ENCODE measurements around the gene CAMK4.
"Not testable (repeated sequence)": the region's sequence is repeated elsewhere in the genome, so short reads cannot be mapped to it uniquely, and the experiment has no call there.

CAMK4 gene

DNA sequence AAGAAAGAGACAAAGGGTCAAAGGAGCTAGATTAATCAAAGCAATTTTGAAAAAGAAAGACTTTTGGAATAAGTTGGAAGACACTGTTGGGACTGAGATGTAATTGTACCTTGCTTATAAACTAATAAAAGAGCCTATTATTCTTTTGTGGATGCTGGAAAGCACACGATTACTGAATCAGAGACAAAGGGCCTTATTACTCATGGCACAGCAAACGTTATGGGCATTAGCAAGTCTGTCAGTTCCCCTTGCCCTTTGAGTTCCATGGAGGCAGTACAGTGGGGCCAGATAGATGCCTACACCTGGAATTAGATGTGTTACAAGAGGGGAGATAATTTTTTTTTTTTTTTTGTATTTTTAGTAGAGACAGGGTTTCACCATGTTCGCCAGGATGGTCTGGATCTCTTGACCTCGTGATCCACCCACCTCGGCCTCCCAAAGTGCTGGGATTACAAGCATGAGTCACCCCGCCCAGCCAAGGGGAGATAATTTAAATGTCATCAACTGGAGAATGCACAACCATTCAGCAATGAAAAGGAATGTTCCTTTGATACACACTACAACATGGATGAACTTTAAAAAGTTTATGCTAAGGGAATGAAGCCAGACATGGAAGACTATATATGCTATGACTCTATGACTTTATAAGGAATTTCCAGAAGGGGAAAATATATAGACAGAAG lies 159.2 kb downstream of the CAMK4 start:
- DNase-seq (ENCODE audit: low spot score): no peak

GRCh38 chr5:111384220-111384619 lies 160.0 kb downstream of the CAMK4 start:
- DNase-seq (ENCODE audit: low spot score): no peak

GRCh38 chr5:111385051-111385450 lies 160.9 kb downstream of the CAMK4 start:
- no peak for DNase-seq (ENCODE audit: low spot score)

- no peak for DNase-seq (ENCODE audit: low spot score)
These were observed 162.0 kb downstream of the CAMK4 start for GRCh38 chr5:111385970-111386831.

DNA sequence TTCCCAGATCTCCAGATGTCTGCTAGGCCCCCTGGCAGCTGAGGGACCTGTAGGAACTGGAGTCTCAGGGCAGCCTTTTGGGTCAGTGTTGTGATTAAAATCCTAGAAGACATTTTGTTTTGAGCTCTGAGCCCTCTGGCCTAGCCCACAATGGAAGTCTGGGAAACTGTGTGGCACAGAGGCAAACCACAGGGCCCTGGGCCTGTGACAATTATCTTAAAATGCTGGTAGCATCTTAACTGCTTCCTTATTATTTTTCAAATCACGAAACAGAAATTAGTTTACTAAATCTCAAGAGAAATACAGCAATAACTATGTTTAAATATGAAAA lies 162.6 kb downstream of the CAMK4 start:
- DNase-seq (ENCODE audit: low spot score): no peak

GRCh38 chr5:111387361-111387760 lies 163.2 kb downstream of the CAMK4 start:
- DNase-seq (ENCODE audit: low spot score): no peak

DNA sequence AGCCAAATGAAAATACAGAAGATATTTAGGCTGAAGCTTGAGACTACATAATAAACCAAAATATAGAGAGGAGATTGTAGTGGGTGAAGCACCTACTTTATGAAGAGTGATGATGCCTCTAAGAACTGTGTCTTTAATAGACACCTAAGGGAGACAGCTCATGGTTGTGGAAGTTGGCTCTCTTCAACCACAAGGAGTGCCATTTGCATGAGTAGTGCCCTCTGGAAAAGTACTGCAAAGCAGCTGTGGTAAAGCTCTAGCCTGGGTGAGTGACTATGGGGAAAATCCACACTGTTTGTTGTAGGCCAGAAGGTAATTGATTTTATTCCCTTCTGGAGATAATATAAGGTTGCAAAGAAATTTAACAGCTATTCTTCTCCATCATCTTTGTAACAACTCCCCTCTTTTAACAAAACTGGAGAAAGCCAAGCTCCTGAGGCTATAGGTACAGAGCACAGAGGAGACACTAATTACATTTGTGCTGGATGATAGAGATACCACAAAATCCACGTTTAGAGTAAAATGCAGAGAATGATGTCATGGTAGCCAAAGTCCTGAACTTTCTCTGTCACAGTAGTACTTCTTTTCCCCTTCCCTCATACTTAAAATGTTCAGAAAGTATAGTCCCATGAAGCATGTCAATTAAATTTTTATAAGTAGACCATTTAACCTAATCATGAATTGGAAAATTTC lies 165.4 kb downstream of the CAMK4 start:
- DNase-seq (ENCODE audit: low spot score): no peak

DNA sequence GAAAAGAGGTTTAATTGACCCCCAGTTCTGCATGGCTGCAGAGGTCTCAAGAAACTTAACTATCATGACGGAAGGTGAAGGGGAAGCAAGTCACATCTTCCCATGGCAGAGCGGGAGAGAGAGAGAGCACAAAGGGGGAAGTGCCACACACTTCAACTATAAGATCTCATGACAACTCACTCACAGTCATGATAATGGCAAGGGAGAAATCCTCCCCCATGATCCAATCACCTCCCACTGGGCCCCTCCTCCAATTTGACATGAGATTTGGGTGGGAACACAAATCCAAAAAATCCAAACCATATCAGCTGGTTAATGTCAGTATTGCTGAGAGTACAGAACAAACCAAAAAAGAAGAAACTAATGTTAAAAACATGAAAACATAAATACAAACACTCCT lies 168.0 kb downstream of the CAMK4 start:
- DNase-seq (ENCODE audit: low spot score): no peak

DNA sequence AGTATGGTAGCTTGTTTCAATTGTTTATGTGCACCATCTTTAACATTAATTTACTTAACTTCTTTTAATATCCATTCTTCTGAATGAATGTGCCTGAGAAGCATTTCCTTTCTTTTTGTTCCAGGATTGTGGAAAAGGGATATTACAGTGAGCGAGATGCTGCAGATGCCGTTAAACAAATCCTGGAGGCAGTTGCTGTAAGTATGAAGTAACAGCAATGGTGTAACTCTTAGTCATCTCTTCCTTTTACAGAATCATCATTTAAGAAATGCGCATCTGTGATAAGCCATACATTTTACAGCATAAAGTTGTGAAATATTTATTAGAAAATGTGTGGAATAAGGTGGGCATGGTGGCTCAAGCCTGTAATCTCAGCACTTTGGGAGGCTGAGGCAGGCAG lies 170.4 kb downstream of the CAMK4 start:
- DNase-seq (ENCODE audit: low spot score): no peak

GRCh38 chr5:111398013-111398412 lies 173.8 kb downstream of the CAMK4 start:
- DNase-seq (ENCODE audit: low spot score): no peak

- no peak for DNase-seq (ENCODE audit: low spot score)
These were observed 174.9 kb downstream of the CAMK4 start for GRCh38 chr5:111399113-111399512.

DNA sequence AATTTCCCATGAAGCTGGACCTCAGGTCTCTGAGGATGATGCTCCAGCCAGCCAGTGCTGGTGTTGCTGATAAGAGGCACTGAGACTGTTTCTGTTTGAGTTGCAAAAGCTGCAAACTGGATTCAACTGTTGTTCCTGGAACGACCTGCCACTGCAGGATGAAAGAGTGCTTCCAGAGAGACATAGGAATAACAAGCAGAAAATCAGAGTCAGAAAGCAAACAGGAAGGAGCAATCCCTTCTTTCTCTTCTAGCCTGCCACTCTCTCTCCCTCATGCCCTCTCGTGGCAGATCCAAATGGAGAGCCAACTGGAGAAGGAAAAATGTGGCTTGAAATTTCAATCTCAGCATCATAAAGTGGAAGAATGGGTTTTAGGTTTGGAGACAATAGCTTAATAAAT lies 177.7 kb downstream of the CAMK4 start:
- DNase-seq (ENCODE audit: low spot score): no peak

- no peak for DNase-seq (ENCODE audit: low spot score)
These were observed 180.1 kb downstream of the CAMK4 start for GRCh38 chr5:111404270-111404769.

DNA sequence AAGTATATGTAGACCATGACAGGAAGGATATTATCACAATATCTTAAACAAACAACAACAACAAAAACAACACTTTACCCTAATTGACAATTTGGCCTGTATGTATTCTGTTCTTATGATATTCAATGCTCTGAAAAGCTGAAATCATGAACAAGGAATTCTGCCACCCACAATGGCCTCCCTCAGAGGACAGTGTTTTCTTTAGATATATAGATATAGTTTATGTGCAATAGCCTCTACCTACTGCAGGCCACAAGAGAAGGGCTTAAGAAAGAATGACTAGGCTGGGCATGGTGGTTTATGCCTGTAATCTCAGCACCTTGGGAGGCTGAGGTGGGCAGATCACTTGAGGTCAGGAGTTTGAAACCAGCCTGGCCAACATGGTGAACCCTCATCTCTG lies 183.4 kb downstream of the CAMK4 start:
- no peak for DNase-seq (ENCODE audit: low spot score)

DNA sequence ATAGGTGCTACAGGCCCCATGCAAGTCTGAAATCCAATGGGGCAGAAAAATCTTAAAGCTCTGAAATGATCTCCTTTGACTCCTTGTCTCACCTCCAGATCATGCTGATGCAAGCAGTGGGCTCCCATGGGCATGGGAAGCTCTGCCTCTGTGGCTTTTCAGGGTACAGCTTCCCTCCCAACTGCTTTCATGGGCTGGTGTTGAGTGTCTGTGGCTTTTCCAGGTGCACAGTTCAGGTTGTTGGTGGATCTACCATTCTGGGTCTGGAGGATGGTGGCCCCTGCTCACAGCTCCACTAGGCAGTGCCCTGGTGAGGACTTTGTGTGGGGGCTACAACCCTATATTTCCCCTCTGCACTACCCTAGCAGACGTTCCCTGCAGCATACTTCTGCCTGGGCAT lies 184.6 kb downstream of the CAMK4 start:
- DNase-seq (ENCODE audit: low spot score): no peak

DNA sequence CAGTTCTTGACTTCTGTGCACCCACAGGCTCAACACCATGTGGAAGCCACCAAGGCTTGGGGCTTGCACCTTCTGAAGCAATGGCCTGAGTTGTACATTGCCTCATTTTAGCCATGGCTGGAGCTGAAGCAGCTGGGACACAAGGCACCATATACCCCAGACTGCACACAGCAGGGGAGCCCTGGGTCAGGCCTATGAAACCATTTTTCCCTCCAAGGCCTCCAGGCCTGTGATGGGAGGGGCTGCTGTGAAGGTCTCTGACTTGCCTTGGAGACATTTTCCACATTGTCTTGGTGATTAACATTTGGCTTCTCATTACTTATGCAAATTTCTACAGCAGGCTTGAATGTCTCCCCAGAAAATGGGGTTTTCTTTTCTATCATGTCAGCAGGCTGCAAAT lies 185.1 kb downstream of the CAMK4 start:
- not testable (repeated sequence) for DNase-seq (ENCODE audit: low spot score)

GRCh38 chr5:111410067-111410466 lies 185.9 kb downstream of the CAMK4 start:
- DNase-seq (ENCODE audit: low spot score): not testable (repeated sequence)

- no peak for DNase-seq (ENCODE audit: low spot score)
These were observed 187.1 kb downstream of the CAMK4 start for GRCh38 chr5:111411301-111411700.

- no peak for DNase-seq (ENCODE audit: low spot score)
These were observed 188.4 kb downstream of the CAMK4 start for GRCh38 chr5:111412593-111412992.

DNA sequence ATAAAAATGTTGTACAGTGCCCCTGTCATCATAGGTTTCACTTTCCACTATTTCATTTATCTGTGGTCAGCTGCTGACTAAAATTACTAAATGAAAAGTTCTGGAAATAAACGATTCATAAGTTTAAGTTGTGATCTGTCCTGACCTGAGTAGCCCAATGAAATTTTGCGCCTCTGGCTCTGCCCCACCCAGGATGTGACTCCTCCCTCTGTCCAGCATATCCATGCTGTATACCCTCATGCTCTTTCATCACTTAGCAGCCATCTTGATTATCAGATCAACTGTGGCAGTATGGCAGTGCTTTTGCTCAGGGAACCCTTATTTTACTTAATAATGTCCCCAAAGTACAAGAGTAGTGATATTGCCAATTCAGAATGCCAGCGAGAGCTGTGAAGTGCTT lies 190.9 kb downstream of the CAMK4 start:
- DNase-seq (ENCODE audit: low spot score): no peak

DNA sequence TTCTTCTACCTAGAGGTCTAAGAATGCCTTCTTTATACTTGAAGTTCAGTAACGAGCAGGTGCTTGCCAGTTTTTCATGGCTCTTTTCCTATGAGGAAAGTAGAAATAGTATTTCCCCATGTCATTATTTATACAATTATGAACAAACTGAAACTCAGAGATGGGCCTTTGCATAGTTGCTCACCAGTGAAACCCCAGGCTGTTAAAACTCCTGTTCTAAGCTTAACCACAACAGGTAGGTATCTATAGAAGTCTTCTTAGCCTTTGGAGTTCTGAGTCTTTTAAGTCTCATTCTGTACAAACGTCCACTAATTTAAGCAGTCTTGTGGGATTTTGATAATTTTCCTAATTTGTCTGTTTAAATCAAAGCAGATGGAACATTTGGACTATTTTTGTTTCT lies 198.1 kb downstream of the CAMK4 start:
- no peak for DNase-seq (ENCODE audit: low spot score)

GRCh38 chr5:111422747-111423720 lies 198.8 kb downstream of the CAMK4 start:
- no peak for DNase-seq (ENCODE audit: low spot score)
